Central memory CD8-positive, alpha-beta T cell (primary cell): ENCODE data around the gene RYR1.
"Not testable (repeated sequence)": the region's sequence is repeated elsewhere in the genome, so short reads cannot be mapped to it uniquely, and the experiment has no call there.

ENCODE experiments used
- ATAC-seq: fragments of 150-1000 bp; cut with Tn5 transposase; replicated peaks from 2 replicates; pipeline ENCODE4 v1.10.0; 2022; ENCODE audit warnings: mild to moderate bottlenecking, moderate FRiP score, moderate number of reproducible peaks; ENCODE audit not compliant: poor library complexity, severe bottlenecking; ENCODE audit errors: extremely low read depth
- DNase-seq, 2 donors: peaks; one replicate each; pipeline ENCODE4 v3.0.0; 2021; ENCODE audit warnings: low spot score in 2 of 2
- H3K27ac Mint-ChIP-seq: one replicate; pipeline ENCODE4 v1.8.0; 2022; ENCODE audit warnings: low read depth, mild to moderate bottlenecking, moderate library complexity, mixed read lengths
- H3K27me3 Mint-ChIP-seq: one replicate; pipeline ENCODE4 v1.8.0; 2022; ENCODE audit warnings: mixed read lengths
- H3K36me3 Mint-ChIP-seq: one replicate; pipeline ENCODE4 v1.8.0; 2022; ENCODE audit warnings: mild to moderate bottlenecking, moderate library complexity, mixed read lengths; ENCODE audit not compliant: insufficient read depth
- H3K4me1 Mint-ChIP-seq: one replicate; pipeline ENCODE4 v1.8.0; 2022; ENCODE audit warnings: mixed read lengths
- H3K4me3 Mint-ChIP-seq: one replicate; pipeline ENCODE4 v1.8.0; 2022; ENCODE audit warnings: mild to moderate bottlenecking, moderate library complexity, mixed read lengths
- H3K9me3 Mint-ChIP-seq: one replicate; pipeline ENCODE4 v1.8.0; 2022; ENCODE audit warnings: mixed read lengths

Gene RYR1

GRCh38 chr19:38553239-38553638, 119.7 kb downstream of the RYR1 start:
- not testable (repeated sequence) for H3K27ac Mint-ChIP-seq, DNase-seq, H3K27me3 Mint-ChIP-seq, H3K4me3 Mint-ChIP-seq, H3K9me3 Mint-ChIP-seq, ATAC-seq, H3K36me3 Mint-ChIP-seq
- peaks cover 44% of the 10 kb centered on the region for H3K4me1 Mint-ChIP-seq

GRCh38 chr19:38554676-38555141, 121.2 kb downstream of the RYR1 start:
- H3K4me1 Mint-ChIP-seq, result peaks cover 58% of the 10 kb centered on the region
- no peak for ATAC-seq
- H3K27me3 Mint-ChIP-seq, result no peaks in the 10 kb centered on the region
- no peaks in the 10 kb centered on the region for H3K9me3 Mint-ChIP-seq
- no peak for DNase-seq
- peak overlapping the region; percentile 31 for H3K4me3 Mint-ChIP-seq
- no peak overlapping the region for H3K27ac Mint-ChIP-seq
- peaks cover 2% of the 10 kb centered on the region for H3K36me3 Mint-ChIP-seq

- Mint-ChIP-seq H3K4me1 (peaks cover 63% of the 10 kb centered on the region), H3K36me3 (peaks cover 3% of the 10 kb centered on the region), H3K4me3 (peak overlapping the region; percentile 31)
These were observed 121.7 kb downstream of the RYR1 start for GRCh38 chr19:38555200-38555599.

GRCh38 chr19:38556521-38557174, 123.2 kb downstream of the RYR1 start:
- ATAC-seq (peak; percentile 21), DNase-seq (no peak)
- Mint-ChIP-seq H3K4me1 (peaks cover 64% of the 10 kb centered on the region), H3K27me3 (no peaks in the 10 kb centered on the region), H3K27ac (peak overlapping the region; percentile 58), H3K4me3 (peak overlapping the region; percentile 68), H3K36me3 (peaks cover 6% of the 10 kb centered on the region), H3K9me3 (no peaks in the 10 kb centered on the region)

More at GRCh38 chr19:38555200-38555599, 121.7 kb downstream of the RYR1 start:
- DNase-seq (no peak), ATAC-seq (no peak)
- H3K27ac Mint-ChIP-seq, result no peak overlapping the region
- no peaks in the 10 kb centered on the region for H3K27me3 Mint-ChIP-seq
- no peaks in the 10 kb centered on the region for H3K9me3 Mint-ChIP-seq

GRCh38 chr19:38557205-38557799, 123.8 kb downstream of the RYR1 start:
- H3K4me3 Mint-ChIP-seq, result peak overlapping the region; percentile 68
- H3K4me1 Mint-ChIP-seq, result peaks cover 68% of the 10 kb centered on the region
- H3K27me3 Mint-ChIP-seq, result no peaks in the 10 kb centered on the region
- DNase-seq (peak in 1 of 2 donors; percentile 33), ATAC-seq (peak; percentile 64)
- no peaks in the 10 kb centered on the region for H3K9me3 Mint-ChIP-seq
- peaks cover 8% of the 10 kb centered on the region for H3K36me3 Mint-ChIP-seq
- H3K27ac Mint-ChIP-seq, result peak overlapping the region; percentile 58

- Mint-ChIP-seq H3K4me3 (peak overlapping the region; percentile 64), H3K27ac (peak overlapping the region; percentile 91), H3K4me1 (peaks cover 73% of the 10 kb centered on the region)
- H3K36me3 Mint-ChIP-seq, DNase-seq, H3K27me3 Mint-ChIP-seq, H3K9me3 Mint-ChIP-seq, ATAC-seq: not testable (repeated sequence)
These were observed 125.4 kb downstream of the RYR1 start for GRCh38 chr19:38558933-38559332.

- H3K27me3 Mint-ChIP-seq, result no peaks in the 10 kb centered on the region
- peak overlapping the region; percentile 91 for H3K27ac Mint-ChIP-seq
- DNase-seq (peak in 1 of 2 donors; percentile 61), ATAC-seq (peak; percentile 86)
- H3K4me1 Mint-ChIP-seq, result peaks cover 70% of the 10 kb centered on the region
- peak overlapping the region; percentile 64 for H3K4me3 Mint-ChIP-seq
- H3K36me3 Mint-ChIP-seq, result peaks cover 8% of the 10 kb centered on the region
- no peaks in the 10 kb centered on the region for H3K9me3 Mint-ChIP-seq
These were observed 126.2 kb downstream of the RYR1 start for GRCh38 chr19:38559428-38560401.

GRCh38 chr19:38561053-38561606, 127.6 kb downstream of the RYR1 start:
- DNase-seq, result no peak
- Mint-ChIP-seq H3K27me3 (no peaks in the 10 kb centered on the region), H3K9me3 (no peaks in the 10 kb centered on the region), H3K36me3 (peaks cover 8% of the 10 kb centered on the region), H3K27ac (peak overlapping the region; percentile 89), H3K4me3 (peak overlapping the region; percentile 72), H3K4me1 (peaks cover 65% of the 10 kb centered on the region)
- ATAC-seq, result no peak

- Mint-ChIP-seq H3K36me3 (peaks cover 8% of the 10 kb centered on the region), H3K4me3 (peak overlapping the region; percentile 72), H3K27me3 (no peaks in the 10 kb centered on the region), H3K9me3 (no peaks in the 10 kb centered on the region), H3K4me1 (peaks cover 64% of the 10 kb centered on the region), H3K27ac (peak overlapping the region; percentile 89)
- no peak for ATAC-seq
- no peak for DNase-seq
These were observed 128.2 kb downstream of the RYR1 start for GRCh38 chr19:38561658-38562057.

GRCh38 chr19:38562096-38562495, 128.6 kb downstream of the RYR1 start:
- peaks cover 8% of the 10 kb centered on the region for H3K36me3 Mint-ChIP-seq
- ATAC-seq, result no peak
- no peak for DNase-seq
- H3K27ac Mint-ChIP-seq, result peak overlapping the region; percentile 89
- no peaks in the 10 kb centered on the region for H3K9me3 Mint-ChIP-seq
- no peaks in the 10 kb centered on the region for H3K27me3 Mint-ChIP-seq
- peak overlapping the region; percentile 72 for H3K4me3 Mint-ChIP-seq
- peaks cover 59% of the 10 kb centered on the region for H3K4me1 Mint-ChIP-seq

- Mint-ChIP-seq H3K4me3 (no peak overlapping the region), H3K4me1 (peaks cover 52% of the 10 kb centered on the region), H3K36me3 (peaks cover 10% of the 10 kb centered on the region)
These were observed 130.0 kb downstream of the RYR1 start for GRCh38 chr19:38563475-38563874.

More at GRCh38 chr19:38563475-38563874, 130.0 kb downstream of the RYR1 start:
- Mint-ChIP-seq H3K9me3 (no peaks in the 10 kb centered on the region), H3K27ac (peak overlapping the region; percentile 89), H3K27me3 (no peaks in the 10 kb centered on the region)
- DNase-seq, result no peak
- no peak for ATAC-seq
